NCI-H345 (cell line): Measurements from ENCODE around the gene FSCN2.
"Not testable (repeated sequence)": the region's sequence is repeated elsewhere in the genome, so short reads cannot be mapped to it uniquely, and the experiment has no call there.

Experiments used
- DNase-seq: peaks from one replicate; lab custom pipeline; 2025; lab: John Stamatoyannopoulos, UW

Gene FSCN2

GRCh38 chr17:81578561-81579225 is 50.5 kb downstream of the FSCN2 start:
- no peak for DNase-seq

GRCh38 chr17:81579298-81579697 is 51.1 kb downstream of the FSCN2 start:
- DNase-seq: no peak

- DNase-seq: no peak
Measured at GRCh38 chr17:81579821-81580321, 51.7 kb downstream of the FSCN2 start.

GRCh38 chr17:81580481-81580880 is 52.3 kb downstream of the FSCN2 start:
- no peak for DNase-seq

GRCh38 chr17:81581758-81582157 is 53.6 kb downstream of the FSCN2 start:
- DNase-seq: no peak

- no peak for DNase-seq
Measured at GRCh38 chr17:81582341-81582740, 54.2 kb downstream of the FSCN2 start.

- DNase-seq: no peak
Measured at GRCh38 chr17:81582749-81583148, 54.6 kb downstream of the FSCN2 start.

- DNase-seq: no peak
Measured at GRCh38 chr17:81583589-81584342, 55.6 kb downstream of the FSCN2 start.

GRCh38 chr17:81584771-81585170 is 56.6 kb downstream of the FSCN2 start:
- not testable (repeated sequence) for DNase-seq

GRCh38 chr17:81586096-81586495 is 57.9 kb downstream of the FSCN2 start:
- DNase-seq: no peak
